Subcutaneous abdominal adipose tissue (tissue), 5 donors: ENCODE data around the gene NFATC2IP.
A peak's percentile ranks its signal among the peaks of the same experiment; 100 is the strongest.
"Not testable (repeated sequence)": the region's sequence is repeated elsewhere in the genome, so short reads cannot be mapped to it uniquely, and the experiment has no call there.

Experiments used
- H3K27ac ChIP-seq: one replicate; pipeline ENCODE4 v1.7.0; 2013; ENCODE audit warnings: low read depth, mild to moderate bottlenecking, inconsistent platforms, low read length, moderate library complexity
- H3K27me3 ChIP-seq, 5 donors: one replicate each; pipeline ENCODE4 v1.7.0; 2013; ENCODE audit warnings: low read length in 5 of 5, inconsistent platforms in 1 of 5; ENCODE audit not compliant: control insufficient read depth in 5 of 5, insufficient read depth in 4 of 5
- H3K36me3 ChIP-seq, 5 donors: one replicate each; pipeline ENCODE4 v1.7.0; 2013; ENCODE audit warnings: low read length in 5 of 5; ENCODE audit not compliant: control insufficient read depth in 5 of 5, insufficient read depth in 5 of 5
- H3K4me1 ChIP-seq, 5 donors: one replicate each; pipeline ENCODE4 v1.7.0; 2013; ENCODE audit warnings: low read length in 5 of 5, mild to moderate bottlenecking in 3 of 5, moderate library complexity in 1 of 5; ENCODE audit not compliant: control insufficient read depth in 5 of 5, insufficient read depth in 5 of 5
- H3K4me3 ChIP-seq, 5 donors: one replicate each; pipeline ENCODE4 v1.7.0; 2013; ENCODE audit warnings: low read length in 5 of 5, low read depth in 1 of 5
- H3K9ac ChIP-seq, 5 donors: one replicate each; pipeline ENCODE4 v1.7.0; 2013; ENCODE audit warnings: low read length in 5 of 5, mild to moderate bottlenecking in 4 of 5, moderate library complexity in 3 of 5
- H3K9me3 ChIP-seq, 5 donors: one replicate each; pipeline ENCODE4 v1.7.0; 2013; ENCODE audit warnings: low read length in 5 of 5; ENCODE audit not compliant: control insufficient read depth in 5 of 5
- donor health status: healthy.
- donor health status: healthy.
- donor health status: healthy.
- donor health status: healthy.
- donor health status: healthy.

The NFATC2IP gene

DNA sequence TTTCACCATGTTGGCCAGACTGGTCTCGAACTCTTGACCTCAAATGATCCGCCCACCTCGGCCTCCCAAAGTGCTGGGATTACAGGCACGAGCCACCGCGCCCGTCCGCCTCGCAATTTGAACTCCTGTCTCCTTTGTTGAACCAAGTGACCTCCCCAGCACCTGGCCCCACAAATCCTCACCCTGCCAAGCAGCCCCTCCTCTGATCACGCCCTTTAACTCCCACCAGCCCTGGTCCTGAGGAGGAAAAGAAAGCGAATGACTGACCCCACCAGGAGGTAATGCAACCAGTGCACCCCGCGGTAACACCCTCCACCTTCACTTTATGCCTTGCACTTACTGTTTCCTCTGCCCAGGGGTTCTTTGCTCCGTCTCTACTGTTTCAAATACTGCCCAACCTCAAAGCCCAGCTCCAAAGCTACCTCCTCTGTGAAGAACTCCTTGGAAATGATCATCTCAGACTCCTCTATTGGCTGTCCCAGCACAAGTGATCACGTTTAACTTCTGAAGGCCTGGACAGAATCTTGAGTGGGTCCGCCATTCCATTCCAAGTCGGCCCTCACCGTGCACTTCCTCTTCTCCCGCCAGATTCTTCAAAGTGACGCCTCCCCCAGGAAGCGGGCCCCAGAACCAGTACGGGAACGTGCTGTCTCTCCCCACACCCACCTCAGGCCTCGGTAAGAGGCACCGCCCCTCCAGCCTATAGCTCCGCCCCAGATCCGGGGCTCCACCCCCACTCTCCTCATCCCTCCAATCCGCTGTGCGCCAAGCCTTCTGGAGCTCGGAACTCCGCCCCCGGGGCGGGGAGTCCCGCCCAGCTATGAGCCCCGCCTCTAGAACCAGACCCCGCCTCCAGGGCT is 14.6 kb upstream of the NFATC2IP start:
- Histone ChIP-seq H3K27ac (no peak overlapping the region), H3K4me1 (peaks cover 0 to 10% (median 10%) of the 10 kb centered on the region in 5 donors), H3K9me3 (no peaks in the 10 kb centered on the region), H3K36me3 (no peaks in the 10 kb centered on the region), H3K9ac (peak overlapping the region in 3 of 5 donors; percentile 8 to 45 (median 34)), H3K4me3 (peak overlapping the region; percentile 19 to 65 (median 56)), H3K27me3 (no peaks in the 10 kb centered on the region)

DNA sequence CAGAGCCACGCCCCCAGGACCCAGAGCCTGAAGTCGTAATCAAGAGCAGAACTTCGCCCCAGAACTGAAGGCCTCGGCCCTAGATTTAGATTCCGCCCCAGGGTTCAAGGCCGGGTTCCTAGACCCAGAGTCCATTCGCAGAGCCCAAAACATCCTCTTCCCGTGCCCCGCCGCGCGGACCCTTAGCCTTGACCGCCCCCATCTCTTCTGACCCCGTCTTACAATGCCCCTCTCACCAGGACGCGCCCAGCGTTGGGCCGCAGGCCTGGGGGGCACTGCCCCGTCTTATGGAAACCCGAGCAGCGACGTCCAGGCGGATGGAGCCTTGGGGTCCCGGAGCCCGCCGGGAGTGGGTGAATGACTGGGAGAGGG is 14.0 kb upstream of the NFATC2IP start:
- peaks cover 0 to 10% (median 10%) of the 10 kb centered on the region in 5 donors for H3K4me1 ChIP-seq
- peak overlapping the region in 2 of 5 donors; percentile 56 to 62 for H3K4me3 ChIP-seq
- H3K27me3 ChIP-seq, result no peaks in the 10 kb centered on the region
- no peaks in the 10 kb centered on the region for H3K36me3 ChIP-seq
- no peak overlapping the region for H3K9ac ChIP-seq
- no peaks in the 10 kb centered on the region for H3K9me3 ChIP-seq
- no peak overlapping the region for H3K27ac ChIP-seq

DNA sequence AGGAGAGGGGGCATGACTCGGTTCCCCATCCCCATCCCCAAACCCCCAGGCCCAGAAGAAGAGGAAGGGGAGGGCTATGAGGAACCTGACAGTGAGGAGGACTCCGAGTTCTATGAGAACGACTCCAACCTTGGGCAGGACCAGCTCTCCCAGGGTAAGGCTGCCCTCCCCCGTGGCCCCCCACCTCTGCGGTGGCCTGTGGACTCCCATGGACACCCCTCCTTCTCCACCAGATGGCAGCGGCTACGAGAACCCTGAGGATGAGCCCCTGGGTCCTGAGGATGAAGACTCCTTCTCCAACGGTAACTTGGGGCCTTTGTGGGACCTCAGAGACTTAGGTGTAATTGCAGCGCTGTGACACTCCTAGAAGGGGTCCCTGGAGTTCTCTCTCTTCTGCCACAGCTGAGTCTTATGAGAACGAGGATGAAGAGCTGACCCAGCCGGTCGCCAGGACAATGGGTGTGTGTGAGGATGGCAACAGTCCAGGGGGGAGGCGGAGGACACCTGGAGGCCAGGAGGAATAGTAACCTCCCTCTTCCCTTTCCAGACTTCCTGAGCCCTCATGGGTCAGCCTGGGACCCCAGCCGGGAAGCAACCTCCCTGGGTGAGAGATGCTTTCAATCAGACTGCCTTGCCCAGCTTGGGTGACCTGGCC is 13.4 kb upstream of the NFATC2IP start:
- Histone ChIP-seq H3K9ac (no peak overlapping the region), H3K9me3 (no peaks in the 10 kb centered on the region), H3K27ac (no peak overlapping the region), H3K4me3 (no peak overlapping the region), H3K27me3 (no peaks in the 10 kb centered on the region), H3K4me1 (peaks cover 0 to 10% (median 10%) of the 10 kb centered on the region in 5 donors), H3K36me3 (no peaks in the 10 kb centered on the region)

DNA sequence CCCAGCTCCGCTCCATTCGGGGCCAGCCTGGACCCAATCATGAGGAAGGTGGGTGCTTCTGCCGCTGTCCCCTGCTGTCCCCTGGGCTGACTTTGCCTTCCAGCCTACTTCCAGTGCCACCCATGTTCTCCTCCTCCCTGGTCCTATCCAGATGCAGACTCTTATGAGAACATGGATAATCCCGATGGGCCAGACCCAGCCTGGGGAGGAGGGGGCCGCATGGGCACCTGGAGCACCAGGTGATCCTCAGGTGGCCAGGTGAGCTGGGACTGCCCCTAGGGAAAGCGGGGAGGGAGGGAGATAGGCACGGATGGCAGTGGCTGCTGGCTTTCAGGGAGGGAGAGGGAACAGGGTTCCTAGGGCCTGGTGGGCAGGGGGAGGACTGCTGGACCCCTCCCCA is 12.0 kb upstream of the NFATC2IP start:
- H3K36me3 ChIP-seq, result no peaks in the 10 kb centered on the region
- no peaks in the 10 kb centered on the region for H3K27me3 ChIP-seq
- H3K27ac ChIP-seq, result no peak overlapping the region
- H3K9me3 ChIP-seq, result no peaks in the 10 kb centered on the region
- H3K4me3 ChIP-seq, result no peak overlapping the region
- peak overlapping the region in 1 of 5 donors; percentile 5 for H3K9ac ChIP-seq
- peaks cover 0 to 10% (median 10%) of the 10 kb centered on the region in 5 donors for H3K4me1 ChIP-seq

GRCh38 chr16:28939825-28940224 is 10.9 kb upstream of the NFATC2IP start:
- H3K36me3 ChIP-seq, H3K27ac ChIP-seq, H3K9ac ChIP-seq, H3K4me3 ChIP-seq, H3K9me3 ChIP-seq, H3K27me3 ChIP-seq: not testable (repeated sequence)
- peaks cover 0 to 10% (median 10%) of the 10 kb centered on the region in 5 donors for H3K4me1 ChIP-seq

DNA sequence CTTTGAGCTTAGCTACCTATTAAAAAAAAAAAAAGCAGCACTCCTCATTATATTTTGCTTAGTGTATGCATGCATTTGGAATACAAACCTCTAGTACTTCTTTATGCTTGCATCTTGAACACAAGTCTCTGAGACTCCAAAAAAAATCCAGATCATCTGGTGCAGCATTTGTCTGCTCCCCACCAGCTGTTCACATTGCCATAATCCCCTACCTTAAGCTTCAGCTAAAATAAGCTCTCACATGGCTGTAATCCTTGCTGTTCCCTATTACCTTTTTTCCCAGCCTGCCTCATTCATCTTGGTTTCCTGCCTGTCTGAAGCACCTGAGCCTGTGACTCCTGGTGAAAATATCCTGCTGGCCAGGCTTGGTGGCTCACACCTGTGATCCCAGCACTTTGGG is 7.5 kb upstream of the NFATC2IP start:
- Histone ChIP-seq H3K27me3 (no peaks in the 10 kb centered on the region), H3K27ac (no peak overlapping the region), H3K9ac (no peak overlapping the region), H3K9me3 (no peaks in the 10 kb centered on the region), H3K4me3 (no peak overlapping the region), H3K4me1 (peaks cover 2 to 11% (median 10%) of the 10 kb centered on the region in 5 donors), H3K36me3 (no peaks in the 10 kb centered on the region)

DNA sequence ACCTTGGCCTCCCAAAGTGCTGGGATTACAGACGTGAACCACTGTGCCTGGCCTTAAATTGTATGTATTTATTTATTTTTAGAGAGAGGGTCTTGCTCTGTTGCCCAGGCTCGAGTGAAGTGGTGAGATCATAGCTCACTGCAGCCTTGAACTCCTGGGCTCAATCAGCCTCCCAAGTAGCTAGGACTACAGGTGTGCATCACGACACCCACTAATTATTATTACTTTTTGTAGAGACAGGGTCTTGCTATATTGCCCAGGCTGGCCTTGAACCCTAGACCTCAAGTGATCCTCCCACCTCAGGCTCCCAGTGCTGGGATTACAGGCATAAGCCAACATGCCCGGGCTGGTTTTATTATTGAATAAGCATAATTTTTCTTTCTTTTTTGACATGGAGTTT is 4.1 kb upstream of the NFATC2IP start:
- Histone ChIP-seq H3K27me3 (no peaks in the 10 kb centered on the region), H3K36me3 (no peaks in the 10 kb centered on the region), H3K4me3 (no peak overlapping the region), H3K9me3 (no peaks in the 10 kb centered on the region), H3K4me1 (peaks cover 4 to 21% (median 18%) of the 10 kb centered on the region in 5 donors), H3K27ac (no peak overlapping the region), H3K9ac (no peak overlapping the region)

DNA sequence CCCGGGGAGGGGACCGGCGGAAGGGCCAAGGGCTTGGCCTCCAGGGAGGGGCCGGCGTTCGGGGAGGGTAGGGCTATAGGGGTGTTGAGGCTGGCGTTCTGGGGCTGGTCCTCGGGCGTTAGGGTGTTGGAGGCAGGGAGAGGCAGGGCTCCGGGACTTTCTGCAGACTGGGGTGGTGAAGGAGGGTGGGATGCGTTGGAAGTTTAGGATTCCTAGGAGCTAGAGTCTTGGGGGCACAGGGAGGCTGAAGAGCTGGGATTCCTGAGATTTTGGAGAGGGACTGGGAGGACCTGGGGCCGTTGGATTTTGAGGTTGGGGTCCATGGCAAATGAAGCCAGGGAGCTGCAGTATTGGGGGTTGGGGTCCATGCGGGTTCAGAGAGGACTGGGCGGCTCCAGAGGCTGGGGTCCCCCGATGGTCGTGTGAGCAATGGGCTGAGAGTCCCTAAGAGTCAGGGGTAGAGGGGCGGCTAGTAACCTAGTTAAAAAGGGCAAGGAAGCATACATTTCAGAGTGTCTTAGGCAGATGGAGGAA is 740 bp downstream of the NFATC2IP start:
- H3K27ac ChIP-seq, result peak overlapping the region; percentile 62
- H3K9ac ChIP-seq, result peak overlapping the region; percentile 68 to 85 (median 81)
- H3K4me3 ChIP-seq, result peak overlapping the region; percentile 70 to 88 (median 77)
- peaks cover 2 to 18% (median 15%) of the 10 kb centered on the region in 5 donors for H3K4me1 ChIP-seq
- peaks cover 0 to 30% (median 25%) of the 10 kb centered on the region in 5 donors for H3K36me3 ChIP-seq
- no peaks in the 10 kb centered on the region for H3K9me3 ChIP-seq
- no peaks in the 10 kb centered on the region for H3K27me3 ChIP-seq

DNA sequence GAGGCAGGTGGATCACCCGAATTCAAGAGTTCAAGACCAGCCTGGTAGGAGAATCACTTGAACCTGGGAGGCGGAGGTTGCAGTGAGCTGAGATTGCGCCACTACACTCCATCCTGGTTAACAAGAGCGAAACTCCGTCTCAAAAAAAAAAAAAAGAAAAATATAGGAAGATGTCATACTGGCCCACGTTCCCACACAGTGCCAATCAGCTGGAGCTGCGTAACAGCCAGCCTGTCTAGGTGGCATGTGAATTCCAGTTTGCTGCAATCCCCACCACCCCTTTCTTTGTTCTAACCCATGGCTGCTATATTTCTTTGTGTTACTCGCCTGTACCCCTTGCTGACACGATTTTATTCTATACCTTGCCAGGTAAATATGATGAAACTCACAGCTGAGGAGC is 7.5 kb downstream of the NFATC2IP start:
- H3K9ac ChIP-seq, result no peak overlapping the region
- no peaks in the 10 kb centered on the region for H3K27me3 ChIP-seq
- peaks cover 6 to 76% (median 62%) of the 10 kb centered on the region in 5 donors for H3K36me3 ChIP-seq
- no peaks in the 10 kb centered on the region for H3K4me1 ChIP-seq
- no peak overlapping the region for H3K27ac ChIP-seq
- H3K4me3 ChIP-seq, result no peak overlapping the region
- H3K9me3 ChIP-seq, result no peaks in the 10 kb centered on the region

- H3K27me3 ChIP-seq, result no peaks in the 10 kb centered on the region
- no peaks in the 10 kb centered on the region for H3K9me3 ChIP-seq
- H3K4me3 ChIP-seq, result no peak overlapping the region
- no peak overlapping the region for H3K9ac ChIP-seq
- peaks cover 6 to 80% (median 65%) of the 10 kb centered on the region in 5 donors for H3K36me3 ChIP-seq
- no peaks in the 10 kb centered on the region for H3K4me1 ChIP-seq
- H3K27ac ChIP-seq, result no peak overlapping the region
Measured at GRCh38 chr16:28958836-28959235, 8.1 kb downstream of the NFATC2IP start.
